Hepatocyte (in vitro differentiated cells): ENCODE results near the gene CCDC70.

Experiments
- EZH2 ChIP-seq: fragments of 200-600 bp; sonication (generic); IDR thresholded peaks from 2 replicates; pipeline ENCODE4 v1.6.1; 2016; ENCODE audit warnings: antibody characterized with exemption, mild to moderate bottlenecking, borderline replicate concordance
- EZH2phosphoT487 ChIP-seq: fragments of 200-600 bp; sonication (generic); IDR thresholded peaks from one replicate; pipeline ENCODE4 v1.6.1; 2018; ENCODE audit warnings: antibody characterized with exemption, mild to moderate bottlenecking, low read depth, moderate library complexity; ENCODE audit not compliant: unreplicated experiment, severe bottlenecking
- TF ChIP-seq, protein P1 (sequence below): fragments of 200-600 bp; sonication (generic); IDR thresholded peaks from 2 replicates; pipeline ENCODE4 v1.5.1; 2016; ENCODE audit warnings: antibody characterized with exemption, mild to moderate bottlenecking; ENCODE audit not compliant: poor library complexity

GRCh38 chr13:51840917-51841316, 20.9 kb upstream of the CCDC70 start:
- TF ChIP-seq, protein P1, sequence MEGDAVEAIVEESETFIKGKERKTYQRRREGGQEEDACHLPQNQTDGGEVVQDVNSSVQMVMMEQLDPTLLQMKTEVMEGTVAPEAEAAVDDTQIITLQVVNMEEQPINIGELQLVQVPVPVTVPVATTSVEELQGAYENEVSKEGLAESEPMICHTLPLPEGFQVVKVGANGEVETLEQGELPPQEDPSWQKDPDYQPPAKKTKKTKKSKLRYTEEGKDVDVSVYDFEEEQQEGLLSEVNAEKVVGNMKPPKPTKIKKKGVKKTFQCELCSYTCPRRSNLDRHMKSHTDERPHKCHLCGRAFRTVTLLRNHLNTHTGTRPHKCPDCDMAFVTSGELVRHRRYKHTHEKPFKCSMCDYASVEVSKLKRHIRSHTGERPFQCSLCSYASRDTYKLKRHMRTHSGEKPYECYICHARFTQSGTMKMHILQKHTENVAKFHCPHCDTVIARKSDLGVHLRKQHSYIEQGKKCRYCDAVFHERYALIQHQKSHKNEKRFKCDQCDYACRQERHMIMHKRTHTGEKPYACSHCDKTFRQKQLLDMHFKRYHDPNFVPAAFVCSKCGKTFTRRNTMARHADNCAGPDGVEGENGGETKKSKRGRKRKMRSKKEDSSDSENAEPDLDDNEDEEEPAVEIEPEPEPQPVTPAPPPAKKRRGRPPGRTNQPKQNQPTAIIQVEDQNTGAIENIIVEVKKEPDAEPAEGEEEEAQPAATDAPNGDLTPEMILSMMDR = no peak
- no peak for TF ChIP-seq EZH2
- no peak for TF ChIP-seq EZH2phosphoT487
